ENCODE results near the gene BRD9.
A peak's percentile ranks its signal among the peaks of the same experiment; 100 is the strongest.
"Not testable (repeated sequence)": the region's sequence is repeated elsewhere in the genome, so short reads cannot be mapped to it uniquely, and the experiment has no call there.

BRD9 gene

GRCh38 chr5:892394-893136 is at the start of gene BRD9, which contains the start of gene TRIP13:
Gene BRD9, minus strand, starts transcription at chr5:892801. Its CDS starts 144 bp downstream, at chr5:892657.
Gene TRIP13, plus strand, starts transcription at chr5:892884. Its CDS starts 115 bp downstream, at chr5:892999.
- peak; percentile 89 for DNase-seq

GRCh38 chr5:940741-941140 is 48.1 kb upstream of the BRD9 start:
- DNase-seq = not testable (repeated sequence)

GRCh38 chr5:939368-939767 is 46.8 kb upstream of the BRD9 start:
- no peak for DNase-seq

- DNase-seq = no peak
These were observed 44.7 kb upstream of the BRD9 start for GRCh38 chr5:937151-937924.

GRCh38 chr5:936149-937144 is 43.8 kb upstream of the BRD9 start:
- no peak for DNase-seq

- no peak for DNase-seq
These were observed 43.0 kb upstream of the BRD9 start for GRCh38 chr5:935510-936084.

- DNase-seq = not testable (repeated sequence)
These were observed 41.9 kb upstream of the BRD9 start for GRCh38 chr5:934381-934967.

- DNase-seq = not testable (repeated sequence)
These were observed 41.4 kb upstream of the BRD9 start for GRCh38 chr5:933951-934350.

GRCh38 chr5:933251-933861 is 40.8 kb upstream of the BRD9 start:
- DNase-seq = no peak

- no peak for DNase-seq
These were observed 40.1 kb upstream of the BRD9 start for GRCh38 chr5:932628-933250.

GRCh38 chr5:932151-932627 is 39.6 kb upstream of the BRD9 start:
- no peak for DNase-seq

- no peak for DNase-seq
These were observed 39.1 kb upstream of the BRD9 start for GRCh38 chr5:931570-932145.

- no peak for DNase-seq
These were observed 38.3 kb upstream of the BRD9 start for GRCh38 chr5:930866-931265.

- no peak for DNase-seq
These were observed 37.0 kb upstream of the BRD9 start for GRCh38 chr5:929596-929995.

GRCh38 chr5:929182-929581 is 36.6 kb upstream of the BRD9 start:
- not testable (repeated sequence) for DNase-seq

- DNase-seq = no peak
These were observed 34.8 kb upstream of the BRD9 start for GRCh38 chr5:927172-928015.

GRCh38 chr5:926417-927171 is 34.0 kb upstream of the BRD9 start:
- peak; percentile 35 for DNase-seq

- DNase-seq = peak; percentile 79
These were observed 30.8 kb upstream of the BRD9 start for GRCh38 chr5:923281-923873.

All from NCI-H774 (cell line).